Kidney epithelial cell (primary cell): ENCODE measurements around the gene LCE1C. TPM values are rescaled to one million over a fixed set of nuclear protein-coding genes. Genes with fewer than 3 reads are reported as not detected.

Experiments used
- DNase-seq: peaks from one replicate; pipeline ENCODE4 v3.0.0-alpha.2; 2010; ENCODE audit warnings: low read depth
- H3K27me3 ChIP-seq: 2 replicates; pipeline ENCODE4 v1.6.0; 2011; ENCODE audit warnings: low read length; ENCODE audit not compliant: control insufficient read depth, insufficient read depth
- H3K36me3 ChIP-seq: 2 replicates; pipeline ENCODE4 v1.5.1; 2011; ENCODE audit warnings: low read length; ENCODE audit not compliant: control insufficient read depth, insufficient read depth
- H3K4me3 ChIP-seq: 2 replicates; pipeline ENCODE4 v1.5.1; 2011; ENCODE audit warnings: low read depth, mild to moderate bottlenecking, control low read depth, low read length
- CTCF ChIP-seq: IDR thresholded peaks from 2 replicates; pipeline ENCODE4 v1.5.1; 2011; ENCODE audit warnings: mild to moderate bottlenecking, moderate library complexity, low read length, control low read depth, inconsistent platforms; ENCODE audit not compliant: insufficient read depth, poor library complexity, severe bottlenecking
- total RNA-seq: library from RNA; depleted of rRNA; stranded (reverse); fragments of >200 nt; gene quantifications from 2 replicates; pipeline ENCODE4 v1.2.3, GENCODE V29; 2015

Gene LCE1C
- total RNA-seq, 1 donor from 2014 or later, result not detected

DNA sequence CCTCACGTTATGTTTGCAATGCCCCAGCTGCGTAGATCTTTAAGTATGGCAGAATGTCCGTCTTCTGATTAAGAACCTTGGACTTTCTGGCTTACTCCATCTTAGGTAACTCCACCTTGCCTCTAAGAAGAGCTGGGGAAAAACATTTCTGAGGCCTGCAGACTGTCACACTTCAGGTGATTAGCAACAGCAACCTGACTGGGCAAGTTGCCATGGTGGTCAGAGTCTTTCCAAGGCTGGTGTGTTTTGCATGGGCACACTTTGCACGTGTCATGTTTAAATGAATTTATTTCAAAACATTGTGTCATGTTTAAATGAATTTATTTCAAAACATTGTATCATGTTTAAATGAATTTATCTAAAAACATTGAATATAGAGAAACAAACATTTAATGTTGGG lies 47.8 kb downstream of the LCE1C start:
- no peak for DNase-seq
- no peak for TF ChIP-seq CTCF
- H3K27me3 ChIP-seq, result no peaks in the 10 kb centered on the region
- no peaks in the 10 kb centered on the region for H3K36me3 ChIP-seq
- no peak overlapping the region for H3K4me3 ChIP-seq

DNA sequence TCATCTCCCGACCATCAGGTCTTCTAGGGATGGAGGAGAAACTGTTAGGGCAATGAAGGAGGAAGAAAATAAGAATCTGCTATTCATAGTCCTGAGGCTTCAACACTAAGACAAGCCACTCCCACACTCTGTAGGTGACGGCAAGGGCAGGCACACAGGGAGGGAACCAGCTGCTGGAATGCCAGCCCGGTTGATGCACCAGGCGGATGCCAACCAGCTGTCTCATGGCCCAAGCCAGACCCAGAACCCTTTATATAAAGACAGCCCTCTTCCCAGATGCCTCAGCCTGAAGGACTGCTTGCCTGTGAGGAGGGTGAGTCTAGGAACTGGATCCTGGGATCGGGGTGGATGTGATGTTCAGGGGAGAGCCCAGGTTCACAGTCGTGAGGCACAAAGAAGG lies 48.7 kb downstream of the LCE1C start, which contains the start of gene KPRP:
KPRP (plus strand) TSS at position 279 of the 400 bp plus-strand sequence. CDS start 1,564 bp downstream, outside the sequence.
- no peaks in the 10 kb centered on the region for H3K27me3 ChIP-seq
- H3K36me3 ChIP-seq, result no peaks in the 10 kb centered on the region
- H3K4me3 ChIP-seq, result no peak within 1 kb of the TSS
- no peak for DNase-seq
- TF ChIP-seq CTCF, result no peak

GRCh38 chr1:152756872-152757271 lies 49.6 kb downstream of the LCE1C start:
- DNase-seq, result no peak
- H3K36me3 ChIP-seq, result no peaks in the 10 kb centered on the region
- no peaks in the 10 kb centered on the region for H3K27me3 ChIP-seq
- no peak for TF ChIP-seq CTCF
- H3K4me3 ChIP-seq, result no peak overlapping the region

Other genes with a start within 250 kb of the LCE1C start
- not detected in 2 replicates for gene LCE3E, start 239.9 kb downstream of the LCE1C start, total RNA-seq
- gene LCE3D, start 226.1 kb downstream of the LCE1C start, total RNA-seq, result not detected in 2 replicates
- not detected in 2 replicates for gene LCE3C, start 206.4 kb downstream of the LCE1C start, total RNA-seq
- not detected in 2 replicates for gene LCE3B, start 192.8 kb downstream of the LCE1C start, total RNA-seq
- gene LCE3A, start 183.5 kb downstream of the LCE1C start, total RNA-seq, result not detected in 2 replicates
- not detected in 2 replicates for gene LCE2D, start 143.3 kb downstream of the LCE1C start, total RNA-seq
- not detected in 2 replicates for gene LCE2C, start 131.4 kb downstream of the LCE1C start, total RNA-seq
- not detected in 2 replicates for gene LCE2B, start 120.5 kb downstream of the LCE1C start, total RNA-seq
- not detected in 2 replicates for gene LCE2A, start 108.3 kb downstream of the LCE1C start, total RNA-seq
- not detected in 2 replicates for gene LCE4A, start 98.5 kb downstream of the LCE1C start, total RNA-seq
- gene KPRP, start 48.6 kb downstream of the LCE1C start, total RNA-seq, result not detected in 2 replicates
- not detected in 2 replicates for gene LCE1F, start 31.5 kb downstream of the LCE1C start, total RNA-seq
- gene LCE1E, start 20.4 kb downstream of the LCE1C start, total RNA-seq, result not detected in 2 replicates
- not detected in 2 replicates for gene LCE1D, start 9.9 kb downstream of the LCE1C start, total RNA-seq
- gene LCE1B, start 5.3 kb upstream of the LCE1C start, total RNA-seq, result not detected in 2 replicates
- gene LCE1A, start 20.8 kb upstream of the LCE1C start, total RNA-seq, result not detected in 2 replicates
- not detected in 2 replicates for gene LCE6A, start 36.2 kb upstream of the LCE1C start, total RNA-seq
- gene LCE7A, start 53.3 kb upstream of the LCE1C start, total RNA-seq, result not detected in 2 replicates
- not detected in 2 replicates for gene SMCP, start 71.7 kb upstream of the LCE1C start, total RNA-seq
- gene IVL, start 101.9 kb upstream of the LCE1C start, total RNA-seq, result 1.2 and 2.3 TPM in 2 replicates
- not detected in 2 replicates for gene SPRR5, start 140.6 kb upstream of the LCE1C start, total RNA-seq
- gene SPRR4, start 164.0 kb upstream of the LCE1C start, total RNA-seq, result not detected in 2 replicates
- not detected in 2 replicates for gene SPRR1A, start 177.4 kb upstream of the LCE1C start, total RNA-seq
- gene SPRR3, start 195.1 kb upstream of the LCE1C start, total RNA-seq, result 1.1 TPM in 1 of 2 replicates, not detected in the other
- gene SPRR1B, start 224.6 kb upstream of the LCE1C start, total RNA-seq, result 0.63 TPM in 1 of 2 replicates, not detected in the other
- 2.4 and 8.0 TPM in 2 replicates for gene SPRR2D, start 234.5 kb upstream of the LCE1C start, total RNA-seq